EL (cell line): Measurements from ENCODE around the gene FGR.

Experiments used
- DNase-seq: peaks from one replicate; pipeline ENCODE4 v3.0.0-alpha.2; 2016

FGR gene

GRCh38 chr1:27564710-27565649 lies 70.0 kb downstream of the FGR start:
- DNase-seq, result no peak

GRCh38 chr1:27563591-27564471 lies 71.2 kb downstream of the FGR start:
- DNase-seq, result peak; percentile 70

DNA sequence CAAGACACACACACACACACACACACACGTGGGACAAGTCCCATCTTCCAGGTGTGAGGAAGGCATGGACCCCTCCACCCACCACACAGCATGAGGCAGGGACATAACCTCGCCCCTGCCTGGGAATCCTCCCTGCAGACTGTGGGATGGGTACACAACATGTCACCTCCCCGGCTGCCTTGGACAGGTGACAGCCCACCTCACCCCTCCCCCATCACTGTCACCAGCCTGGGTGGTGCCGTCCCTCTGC lies 71.7 kb downstream of the FGR start:
- no peak for DNase-seq

DNA sequence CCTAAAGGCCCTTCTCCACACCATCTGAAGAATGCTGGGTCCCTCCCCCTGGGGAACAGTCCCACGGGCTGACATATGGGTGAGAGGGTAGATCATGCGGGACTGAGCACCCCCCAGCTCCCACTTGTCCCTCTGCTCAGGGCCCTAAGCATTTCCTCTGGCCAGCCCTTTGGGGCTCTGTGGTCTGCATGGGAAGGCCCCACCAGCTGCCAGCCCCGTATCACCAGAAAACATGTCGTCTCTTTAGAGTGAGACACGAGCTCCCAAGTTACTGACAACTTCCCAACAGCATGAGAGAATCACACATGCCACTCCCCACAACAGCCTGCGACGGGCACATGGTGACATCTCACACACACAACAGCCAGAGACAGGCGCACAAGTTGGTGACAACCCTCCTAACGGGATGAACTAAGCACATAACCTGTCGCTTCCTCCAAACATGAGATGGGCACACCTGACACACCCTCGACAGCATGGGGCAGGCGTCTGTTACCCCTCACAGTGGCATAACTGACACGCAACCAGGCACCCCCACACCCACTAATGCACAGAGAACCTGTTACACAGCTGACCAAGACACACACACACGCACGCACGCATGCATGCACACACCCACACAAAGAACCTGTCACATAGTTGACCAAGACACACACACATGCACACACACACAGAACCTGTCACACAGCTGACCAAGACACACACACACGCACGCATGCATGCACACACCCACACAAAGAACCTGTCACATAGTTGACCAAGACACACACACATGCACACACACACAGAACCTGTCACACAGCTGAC lies 72.2 kb downstream of the FGR start:
- DNase-seq, result no peak
